GM21526 (cell line): ENCODE data around the gene TMEFF2.

Experiments
- ATAC-seq: cut with Tn5 transposase; IDR thresholded peaks from one replicate; pipeline ENCODE4 v1.9.1; 2021; ENCODE audit warnings: moderate library complexity; ENCODE audit not compliant: unreplicated experiment, low FRiP score

TMEFF2 gene

DNA sequence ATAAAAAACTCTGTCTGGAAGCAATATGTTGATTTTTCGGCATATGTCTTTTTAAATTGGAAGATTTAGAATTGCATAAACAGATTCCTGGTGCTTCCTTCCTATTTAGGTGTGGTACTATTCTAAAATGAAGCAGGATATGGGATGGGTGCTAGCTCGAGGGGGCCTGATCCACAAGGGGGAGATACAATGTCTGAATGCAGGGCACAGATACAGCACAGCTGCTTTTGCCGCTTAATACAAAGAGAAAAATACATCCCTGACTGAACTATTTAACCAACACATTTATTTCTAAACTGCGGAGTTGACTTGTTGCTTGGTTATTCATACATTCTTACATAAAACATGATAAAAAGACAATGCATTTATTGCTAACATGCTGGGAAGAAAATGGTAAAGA is 169.1 kb downstream of the TMEFF2 start:
- ATAC-seq: no peak

DNA sequence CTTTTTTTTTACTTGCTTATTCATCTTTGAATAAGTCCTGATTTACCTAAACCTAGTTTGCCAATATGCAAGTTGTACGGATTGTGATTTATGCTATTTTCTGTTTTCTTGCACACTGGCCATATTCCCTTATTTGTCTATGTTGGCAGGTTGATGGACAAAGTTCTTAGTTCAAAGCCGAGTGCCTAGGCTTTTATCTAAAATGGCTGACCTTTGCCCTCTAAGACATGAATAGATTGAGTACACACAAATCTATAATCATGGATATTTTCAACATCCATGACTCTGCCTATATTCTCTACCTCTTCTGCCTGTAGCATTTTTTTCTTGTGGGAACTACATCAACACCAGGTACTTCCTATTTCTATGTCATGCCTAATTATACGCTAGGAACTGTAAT is 171.7 kb downstream of the TMEFF2 start:
- ATAC-seq: no peak

DNA sequence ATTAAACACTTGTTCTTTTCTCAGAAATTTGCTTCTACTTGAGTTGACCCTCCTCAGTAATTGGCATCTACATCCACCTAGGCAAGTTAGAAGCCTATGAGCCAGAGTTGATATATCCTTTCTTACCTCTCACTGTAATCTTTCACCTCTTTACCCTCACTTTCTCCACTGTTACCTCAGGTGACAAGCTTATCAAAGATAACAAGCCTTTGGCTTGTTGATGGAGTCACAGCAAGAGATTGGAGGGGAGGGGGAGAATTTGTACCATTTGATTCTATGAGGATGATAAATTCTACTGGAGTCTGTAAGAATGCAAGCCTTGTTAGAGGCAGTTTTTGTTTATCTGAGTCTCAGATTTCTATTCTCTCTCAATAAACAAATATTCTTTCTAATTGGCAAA is 176.9 kb downstream of the TMEFF2 start:
- ATAC-seq: no peak

DNA sequence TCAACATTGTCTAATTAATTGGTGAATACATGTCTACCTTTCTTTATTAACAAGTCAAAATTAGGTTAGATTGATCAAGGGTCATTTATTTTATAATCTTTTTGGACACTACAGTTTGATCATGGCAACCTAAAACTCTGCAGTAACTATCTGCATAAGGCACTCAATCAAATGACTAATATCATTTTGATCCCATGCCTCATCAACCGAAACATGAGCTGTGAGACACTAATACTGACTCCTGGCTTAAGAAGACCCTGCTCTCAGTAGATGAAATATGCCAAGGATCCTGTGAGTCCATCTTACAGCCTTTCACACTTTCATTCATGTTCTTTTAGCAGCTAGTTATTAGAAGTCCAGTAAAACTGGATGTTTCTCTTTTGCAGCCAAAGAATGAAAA is 178.5 kb downstream of the TMEFF2 start:
- no peak for ATAC-seq

DNA sequence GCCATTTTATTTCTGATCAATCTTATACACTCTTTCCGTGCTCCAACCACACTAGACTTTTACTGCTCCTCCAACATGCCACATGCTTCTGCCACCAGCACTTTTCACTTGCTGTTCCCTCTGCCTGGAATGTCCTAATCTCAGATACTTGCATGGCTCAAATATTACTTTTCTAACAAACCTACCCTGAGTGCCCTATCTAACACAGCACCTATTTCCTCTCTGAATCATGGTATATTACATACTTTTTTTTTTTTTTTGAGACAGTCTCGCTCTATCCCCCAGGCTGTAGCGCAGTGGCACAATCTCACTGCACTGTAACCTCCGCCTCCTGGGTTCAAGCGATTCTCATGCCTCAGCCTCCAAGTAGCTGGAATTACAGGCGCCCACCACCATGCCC is 181.5 kb downstream of the TMEFF2 start:
- ATAC-seq: no peak

DNA sequence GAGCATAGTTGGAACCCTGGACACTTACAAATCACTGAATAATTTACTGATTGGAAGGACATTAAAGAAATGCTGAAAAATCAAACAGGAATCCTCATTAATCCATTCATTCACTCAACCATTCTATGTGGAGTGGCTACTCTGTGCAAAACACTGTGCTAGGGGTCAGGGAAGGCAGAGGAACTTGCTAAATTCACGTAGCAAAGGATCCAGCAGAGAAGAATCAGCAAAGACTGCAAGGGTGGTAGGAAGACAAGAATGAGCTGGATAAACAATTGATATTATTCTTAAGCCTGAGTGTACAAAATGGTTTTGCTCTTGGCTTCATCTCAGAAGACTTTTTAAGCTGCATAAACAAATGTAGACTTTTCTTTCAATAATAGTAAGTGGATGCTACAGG is 183.5 kb downstream of the TMEFF2 start:
- no peak for ATAC-seq

DNA sequence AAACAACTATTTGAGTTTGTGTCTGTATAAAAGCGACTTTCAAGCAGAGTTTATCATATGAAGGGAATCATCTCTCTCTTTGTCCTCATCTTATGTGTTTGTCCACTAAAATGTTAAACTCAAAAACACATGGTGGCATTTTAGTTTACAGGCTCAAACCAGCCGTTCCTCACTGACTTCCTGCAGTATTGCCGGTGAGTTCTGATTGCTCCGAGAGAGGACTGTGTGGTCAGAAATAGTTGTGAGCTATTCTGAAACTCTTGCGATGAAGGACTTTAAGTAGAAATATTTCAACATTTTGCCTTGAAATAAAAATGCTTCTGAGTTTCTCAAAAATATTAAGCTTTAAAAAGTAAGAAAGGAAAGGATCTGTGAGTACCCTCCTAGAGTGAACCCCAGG is 184.7 kb downstream of the TMEFF2 start:
- ATAC-seq: no peak

DNA sequence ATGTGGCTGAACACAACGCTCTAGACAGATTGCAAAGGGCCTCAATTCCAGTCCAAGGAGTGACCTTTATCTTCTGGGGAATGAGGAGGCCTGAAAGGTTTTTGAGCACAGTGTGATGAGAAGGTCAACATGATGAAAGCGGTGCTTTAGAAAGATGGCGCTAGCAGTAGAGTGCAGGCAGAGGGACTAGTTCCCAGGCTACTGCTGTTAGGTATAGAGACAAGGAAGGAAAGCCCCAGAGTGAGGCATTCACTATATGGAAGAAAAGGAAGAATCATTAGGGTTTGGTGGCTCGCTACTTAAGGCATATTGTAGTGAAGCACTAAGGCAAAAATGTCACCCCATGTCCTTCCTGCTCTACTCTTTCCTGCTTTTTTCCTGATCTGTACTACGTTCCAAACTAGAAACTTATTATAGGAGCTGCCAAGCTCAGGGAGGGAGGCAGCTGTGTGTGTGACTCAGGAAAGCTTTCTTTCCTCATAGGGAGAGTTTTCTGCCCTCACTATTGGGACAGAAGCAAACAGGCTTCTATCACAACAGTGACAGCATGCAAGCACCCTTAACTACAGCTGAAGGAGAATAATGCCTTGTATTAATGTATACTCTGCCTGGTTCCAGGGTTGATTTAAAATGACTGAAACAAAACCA is 187.0 kb downstream of the TMEFF2 start:
- ATAC-seq: no peak

DNA sequence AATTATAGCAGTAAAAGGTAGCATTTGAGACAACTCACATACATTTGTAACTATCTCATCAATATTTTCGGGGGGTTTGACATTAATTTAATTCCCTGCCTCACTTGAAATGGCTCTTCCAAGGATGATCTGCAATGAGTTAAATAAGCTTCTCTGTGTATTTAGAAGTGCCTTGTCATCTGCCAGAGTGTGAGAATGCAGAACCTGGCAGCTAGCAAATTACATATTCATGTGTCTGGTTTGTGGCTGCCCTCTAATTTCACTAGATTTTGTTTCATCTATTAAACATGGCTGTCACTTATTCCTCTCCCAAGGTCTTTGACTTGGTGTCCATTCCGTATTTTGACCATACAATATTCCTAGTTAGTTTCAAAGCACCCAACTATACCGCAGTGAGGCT is 189.5 kb downstream of the TMEFF2 start:
- ATAC-seq: no peak

DNA sequence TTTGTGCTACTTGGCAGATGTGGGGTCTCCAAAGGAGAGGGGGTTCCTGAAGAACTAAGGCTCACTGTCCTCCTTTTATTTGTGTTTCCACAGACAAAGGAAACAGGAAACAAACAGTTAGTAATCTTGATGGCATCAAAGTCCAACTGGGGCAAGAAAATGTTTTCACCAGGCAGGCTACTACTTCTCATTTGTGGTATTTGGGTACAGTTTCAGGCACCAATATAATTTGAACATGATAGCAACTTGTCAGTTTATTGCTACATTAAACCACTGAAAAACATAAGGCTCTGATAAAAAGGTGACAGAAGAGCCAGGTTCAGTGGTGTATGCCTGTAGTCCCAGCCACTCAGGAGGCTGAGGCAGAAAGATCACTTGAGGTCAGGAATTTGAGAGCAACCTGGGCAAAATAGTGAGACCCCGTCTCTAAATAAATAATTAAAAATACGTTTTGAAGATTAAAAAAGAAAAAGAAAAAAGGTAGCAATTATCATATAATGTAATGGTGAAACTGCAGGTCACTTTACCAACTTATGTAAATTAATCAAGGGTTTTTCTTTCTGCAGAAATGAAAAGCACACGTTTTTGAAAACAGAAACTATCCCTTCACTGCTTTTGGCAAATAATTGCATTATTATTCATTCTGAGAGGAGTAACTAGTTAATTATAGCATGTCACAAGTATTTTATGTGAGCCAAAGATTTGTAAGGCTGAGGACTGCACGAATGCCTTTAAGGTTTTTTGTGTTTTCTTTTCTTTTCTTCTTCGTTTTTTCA is 190.4 kb downstream of the TMEFF2 start:
- ATAC-seq: peak; percentile 70

DNA sequence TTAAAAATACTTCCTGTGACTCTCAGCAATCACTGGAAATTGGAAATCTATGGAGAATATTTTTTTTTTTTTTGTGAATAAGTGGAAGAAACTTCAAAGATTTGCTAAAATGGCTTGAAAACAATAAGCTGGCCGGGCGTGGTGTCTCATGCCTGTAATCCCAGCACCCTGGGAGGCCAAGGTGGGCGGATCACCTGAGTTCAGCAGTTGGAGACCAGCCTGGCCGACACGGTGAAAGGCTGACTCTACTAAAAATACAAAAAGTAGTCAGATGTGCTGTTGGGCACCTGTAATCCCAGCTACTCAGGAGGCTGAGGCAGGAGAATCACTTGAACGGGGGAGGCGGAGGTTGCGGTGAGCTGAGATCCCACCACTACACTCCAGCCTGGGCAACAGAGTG is 192.3 kb downstream of the TMEFF2 start:
- ATAC-seq: no peak

DNA sequence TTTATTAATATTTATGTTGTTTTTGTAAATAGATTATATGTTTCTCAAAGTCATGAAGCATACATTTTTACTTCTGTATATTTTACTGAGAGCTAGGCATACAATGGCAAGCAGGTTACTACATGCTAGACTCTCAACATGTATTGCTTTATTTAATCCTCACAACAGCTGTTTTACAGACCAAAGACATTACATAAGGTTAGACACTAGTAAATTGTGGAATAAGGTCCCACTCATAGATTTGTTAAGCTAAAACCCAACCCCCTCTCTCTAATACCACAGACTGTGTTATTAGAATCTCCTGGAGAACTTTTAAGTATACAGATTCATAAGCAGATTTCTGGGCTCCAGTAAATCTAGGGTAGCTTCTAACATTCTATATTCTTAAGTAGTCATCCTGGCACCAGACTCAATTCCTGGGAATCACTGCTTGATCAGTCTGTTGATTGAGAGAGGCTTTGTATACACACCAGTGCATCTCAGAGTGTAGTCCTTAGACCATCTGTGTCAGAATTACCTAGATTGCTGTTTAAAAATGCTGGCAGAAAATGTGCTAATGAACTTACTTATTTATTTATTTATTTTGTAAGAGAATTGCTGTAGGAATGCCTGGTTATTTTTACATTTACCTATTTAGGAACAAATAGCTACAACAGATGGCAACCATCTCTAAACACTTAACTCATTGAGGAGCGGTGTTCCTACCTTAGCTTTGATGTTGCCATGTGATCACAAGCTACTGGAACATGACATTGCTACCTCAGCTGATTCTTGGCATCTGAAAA is 194.3 kb downstream of the TMEFF2 start:
- ATAC-seq: no peak

DNA sequence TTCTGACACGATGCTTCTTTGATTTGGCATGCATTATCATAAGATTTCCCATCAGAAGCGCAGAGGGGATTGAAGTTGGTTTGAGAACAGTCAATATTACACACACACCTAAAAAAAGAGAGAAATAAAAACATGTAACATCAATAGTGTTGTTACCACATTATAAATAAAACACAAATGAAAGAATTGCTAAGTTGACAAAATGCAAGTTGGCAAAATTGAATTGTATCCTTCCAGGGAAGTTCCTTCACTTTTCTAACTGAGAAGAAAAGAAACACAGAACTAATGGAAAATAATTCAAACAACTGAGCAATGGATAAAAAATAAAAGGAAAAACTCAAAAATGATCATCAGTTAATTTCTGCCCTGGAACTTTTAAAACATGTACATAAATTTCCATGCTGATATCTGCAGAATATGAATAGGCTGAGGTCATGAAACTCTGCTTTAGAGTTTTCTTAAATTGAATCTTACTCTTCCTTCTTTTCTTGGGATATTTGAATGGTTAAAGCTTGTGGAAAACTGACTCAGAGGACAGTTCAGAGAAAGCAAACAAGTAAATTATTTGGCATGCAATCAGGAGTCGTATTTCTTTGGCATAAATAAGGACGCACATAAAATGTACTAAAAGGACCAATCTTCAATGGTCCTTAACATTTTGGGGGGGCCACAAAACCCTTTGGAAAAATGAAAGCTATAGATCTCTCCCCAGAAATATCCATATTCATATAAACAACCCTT is 195.5 kb downstream of the TMEFF2 start:
- no peak for ATAC-seq

DNA sequence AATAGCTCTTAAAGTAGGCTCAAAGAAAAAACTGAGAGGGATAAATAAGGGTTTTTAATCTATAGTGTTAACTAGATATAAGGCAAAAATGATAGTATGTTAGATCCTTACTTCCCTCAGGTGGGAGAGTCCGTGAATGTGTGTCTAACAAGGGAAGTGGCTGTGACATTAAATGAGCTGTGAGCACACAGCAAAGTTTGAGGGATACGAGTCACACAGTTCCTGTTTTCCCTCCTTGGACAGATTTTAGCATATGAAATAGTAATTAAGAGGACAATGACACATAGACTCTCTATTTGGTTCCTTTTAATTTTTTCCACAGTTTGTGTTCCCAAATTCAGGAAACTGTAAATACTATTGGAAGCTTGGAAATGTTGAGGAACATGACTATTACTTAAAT is 199.4 kb downstream of the TMEFF2 start:
- no peak for ATAC-seq

DNA sequence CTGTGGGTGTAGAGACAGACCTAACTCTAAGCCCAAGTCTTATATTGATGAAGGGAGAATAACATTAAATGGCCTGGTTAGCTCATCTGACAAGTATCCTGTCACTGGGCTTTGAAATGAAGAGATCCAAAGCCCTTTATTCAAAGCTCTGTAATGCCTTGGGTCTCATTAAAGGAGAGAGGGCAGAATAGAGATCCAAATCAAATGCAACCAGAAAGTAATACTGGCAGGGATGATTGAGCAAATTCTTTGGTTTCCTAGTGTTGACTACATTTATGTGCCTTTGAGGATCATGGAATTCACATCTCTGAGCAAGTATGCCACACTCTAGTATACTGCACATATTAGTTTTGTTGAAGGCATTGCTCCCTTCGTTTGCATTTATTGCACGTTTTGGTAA is 200.0 kb downstream of the TMEFF2 start:
- no peak for ATAC-seq

DNA sequence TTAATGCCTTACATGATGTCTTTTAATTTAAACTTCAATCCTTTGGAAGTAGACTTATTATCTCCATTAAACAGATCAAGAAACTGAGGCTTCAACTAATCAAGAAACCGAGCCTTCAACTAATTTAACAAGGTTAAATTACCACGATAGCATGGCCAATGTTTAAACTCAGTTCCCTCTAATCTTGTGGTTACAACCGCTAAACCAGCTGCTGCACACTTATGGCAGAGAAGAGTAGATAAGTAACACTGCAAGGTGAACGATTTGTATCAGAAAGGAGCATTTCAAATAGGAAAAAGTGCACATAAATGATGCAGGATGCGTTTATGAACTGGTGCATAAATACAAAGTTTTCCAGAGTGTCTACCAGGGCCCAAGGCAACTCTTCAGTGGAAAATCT is 203.3 kb downstream of the TMEFF2 start:
- no peak for ATAC-seq

DNA sequence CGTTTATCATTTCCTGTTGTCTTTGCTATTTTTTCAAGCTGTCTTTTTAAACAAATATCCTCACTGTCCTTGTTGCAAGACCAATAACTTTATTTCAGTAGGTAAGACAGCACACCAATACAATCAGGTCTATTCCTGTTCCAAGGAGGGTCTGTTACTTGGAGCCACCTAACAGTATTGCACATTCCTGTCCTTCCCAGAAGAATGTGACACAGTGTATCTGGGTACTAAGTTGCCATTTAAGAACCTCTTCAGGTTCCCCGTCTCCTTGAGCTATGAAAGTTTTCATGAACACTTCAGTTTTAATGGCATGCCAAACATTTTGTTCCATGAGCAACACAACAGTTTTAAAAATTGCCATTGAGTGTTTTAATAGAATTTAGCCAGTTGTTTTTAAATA is 209.0 kb downstream of the TMEFF2 start:
- no peak for ATAC-seq

DNA sequence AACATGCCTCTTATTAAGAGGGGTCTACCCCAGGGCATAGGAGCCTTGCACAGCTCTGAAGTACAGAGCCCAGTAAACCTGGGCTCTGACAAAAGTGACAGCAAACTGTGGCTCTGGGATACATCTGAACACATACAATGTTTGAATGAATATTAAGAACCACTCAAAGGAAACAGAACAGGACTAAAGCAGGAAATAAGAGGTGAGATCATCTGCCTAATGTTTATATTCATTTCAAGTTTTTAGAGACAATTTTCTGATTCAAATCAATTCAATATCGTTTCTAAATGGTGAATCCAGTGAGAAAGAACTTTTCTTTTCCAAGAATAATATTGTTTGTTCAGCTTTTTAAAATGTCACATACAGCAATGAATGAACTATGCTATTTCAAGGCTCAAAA is 211.1 kb downstream of the TMEFF2 start:
- ATAC-seq: no peak

DNA sequence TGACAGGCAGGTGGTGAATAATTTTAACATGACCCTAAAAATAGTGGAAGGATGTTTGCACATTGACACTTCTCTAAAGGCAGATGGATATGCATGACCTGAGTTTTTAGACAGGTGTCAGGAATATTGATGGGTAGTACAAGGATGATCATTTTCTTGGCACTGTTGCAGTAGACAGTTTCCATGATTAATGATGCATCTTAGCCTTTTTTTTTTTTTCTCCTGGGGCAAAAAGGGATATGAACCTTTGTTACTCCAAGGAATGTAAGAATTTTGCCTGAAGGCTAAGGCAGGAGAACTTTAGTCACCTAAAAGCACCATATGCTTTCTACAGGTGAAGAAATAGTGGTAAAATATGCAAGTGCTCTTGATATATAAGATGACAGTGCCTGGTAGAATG is 211.5 kb downstream of the TMEFF2 start:
- no peak for ATAC-seq

DNA sequence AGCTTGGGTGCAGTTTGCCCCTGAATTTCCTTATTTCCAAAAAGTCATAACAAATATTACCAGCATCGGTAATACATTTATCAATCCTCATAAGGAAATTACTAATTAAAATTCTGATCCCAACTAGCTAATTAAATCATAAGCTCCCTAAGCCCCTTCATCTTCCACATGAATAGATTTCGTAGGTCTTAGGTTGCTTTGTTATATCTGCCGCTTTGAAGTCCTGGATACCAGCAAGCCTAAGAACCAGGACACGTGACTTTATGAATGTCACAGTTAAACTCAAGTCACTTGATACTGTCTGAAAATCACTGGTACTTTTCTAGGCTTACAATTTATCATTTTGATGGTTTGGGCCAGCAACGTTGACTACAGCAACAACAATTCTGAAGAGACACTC is 213.0 kb downstream of the TMEFF2 start:
- no peak for ATAC-seq

DNA sequence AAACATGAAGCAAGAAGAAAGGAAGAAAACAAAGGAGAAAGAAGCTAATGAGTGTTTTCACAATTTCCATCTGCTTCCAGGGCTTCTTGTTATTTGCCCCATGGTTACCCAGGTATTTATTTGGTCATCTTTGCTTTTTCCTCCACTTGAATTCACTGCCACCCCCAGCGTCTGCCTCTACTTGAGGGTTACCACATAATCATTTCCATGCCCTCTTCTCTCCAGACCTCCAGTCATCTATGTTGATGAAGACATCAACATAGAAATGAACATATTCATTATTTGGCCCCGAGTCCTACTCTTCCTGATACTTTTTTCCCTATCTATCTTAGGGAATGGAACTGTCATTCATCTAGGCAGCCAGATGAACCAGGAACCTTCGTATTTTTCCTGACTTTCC is 214.2 kb downstream of the TMEFF2 start:
- no peak for ATAC-seq
